Pulmonary artery endothelial cell (primary cell): ENCODE results near the gene PTDSS2. TPM values are rescaled to one million over a fixed set of nuclear protein-coding genes. Genes with fewer than 3 reads are reported as not detected.

Experiments used
- DNase-seq: peaks from one replicate; pipeline ENCODE4 v3.0.0-alpha.2; 2011; ENCODE audit warnings: low read depth, low spot score
- total RNA-seq: library from RNA; depleted of rRNA; stranded (reverse); fragments of >200 nt; gene quantifications from 2 replicates; pipeline ENCODE4 v1.2.3, GENCODE V29; 2014

Gene PTDSS2
- total RNA-seq, 1 donor from 2014 or later, result 32.1 TPM

GRCh38 chr11:530960-531831 lies 81.1 kb downstream of the PTDSS2 start:
- DNase-seq, result no peak

GRCh38 chr11:531919-532526 lies 81.9 kb downstream of the PTDSS2 start:
- DNase-seq, result no peak

DNA sequence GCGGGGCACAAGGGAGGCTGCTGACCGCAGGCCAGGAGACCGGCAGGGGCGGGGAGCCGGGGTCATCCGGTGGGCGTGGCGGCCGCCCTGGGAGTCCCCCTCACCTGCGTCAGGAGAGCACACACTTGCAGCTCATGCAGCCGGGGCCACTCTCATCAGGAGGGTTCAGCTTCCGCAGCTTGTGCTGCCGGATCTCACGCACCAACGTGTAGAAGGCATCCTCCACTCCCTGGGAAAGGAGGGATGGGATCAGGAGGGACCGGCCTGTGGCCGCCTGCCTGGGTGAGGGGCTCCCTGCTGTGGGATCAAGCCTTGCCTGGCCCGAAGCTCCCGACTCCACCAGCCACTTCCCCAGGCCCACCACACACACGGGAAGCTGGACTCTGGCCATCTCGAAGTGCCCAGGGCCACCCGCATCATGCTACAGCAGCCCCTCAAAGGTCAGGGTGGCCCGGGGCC lies 82.5 kb downstream of the PTDSS2 start:
- DNase-seq, result no peak

GRCh38 chr11:532986-533585 lies 83.0 kb downstream of the PTDSS2 start:
- DNase-seq, result no peak

- no peak for DNase-seq
Measured at GRCh38 chr11:533586-534395, 83.7 kb downstream of the PTDSS2 start.

DNA sequence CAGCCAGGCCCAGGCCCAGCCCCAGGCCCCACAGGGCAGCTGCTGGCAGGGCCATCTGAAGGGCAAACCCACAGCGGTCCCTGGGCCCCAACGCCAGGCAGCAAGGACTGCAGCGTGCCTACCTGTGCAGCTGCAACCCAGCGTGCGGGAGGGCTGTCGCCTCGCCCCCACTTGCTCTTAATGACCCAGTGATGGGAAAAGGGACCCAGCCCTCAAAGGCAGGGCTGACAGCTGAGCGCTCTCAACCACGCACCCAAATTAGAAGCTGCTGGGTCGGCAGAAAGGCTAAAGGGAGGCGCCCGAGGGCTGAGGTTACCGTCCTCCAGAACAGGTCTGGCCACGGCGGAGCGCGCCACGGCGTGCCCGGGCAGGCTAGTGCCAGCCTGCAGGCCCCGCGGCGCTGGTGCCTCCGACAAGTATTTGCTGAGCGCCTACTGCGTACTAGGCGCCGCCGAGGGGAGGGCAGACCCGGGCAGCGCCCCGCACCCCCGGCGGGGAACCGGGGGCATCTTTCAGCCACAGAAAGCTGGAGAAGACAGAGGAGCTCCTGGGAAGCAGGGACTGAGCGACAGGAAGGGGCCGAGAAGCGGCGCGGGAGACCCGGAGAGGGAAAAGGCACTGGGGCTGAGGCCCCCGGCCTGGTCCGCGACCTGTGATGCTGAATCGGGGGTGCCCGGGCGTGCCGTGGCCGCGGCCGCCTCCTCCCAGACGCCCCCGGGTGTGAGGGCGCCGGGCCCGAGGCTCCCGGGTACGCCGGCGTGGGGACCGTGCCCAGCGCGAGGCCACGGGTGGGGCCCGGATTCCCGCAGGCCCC lies 84.5 kb downstream of the PTDSS2 start:
- DNase-seq, result no peak

DNA sequence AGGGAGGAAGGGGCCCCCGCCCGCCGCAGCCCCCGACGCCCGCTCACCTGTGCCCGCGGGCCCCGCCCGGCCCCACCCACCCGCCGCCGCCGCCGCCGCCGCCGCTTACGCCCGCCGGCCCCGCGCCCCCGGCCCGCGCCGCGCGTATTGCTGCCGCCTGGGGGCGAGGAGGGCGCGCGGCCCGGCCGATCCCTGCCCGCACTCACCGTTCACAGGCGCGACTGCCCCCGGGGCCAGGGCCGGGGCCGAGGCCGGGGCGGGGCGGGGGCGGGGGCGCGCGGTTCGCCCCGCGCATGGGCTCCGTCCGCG lies 85.1 kb downstream of the PTDSS2 start:
- DNase-seq, result no peak

DNA sequence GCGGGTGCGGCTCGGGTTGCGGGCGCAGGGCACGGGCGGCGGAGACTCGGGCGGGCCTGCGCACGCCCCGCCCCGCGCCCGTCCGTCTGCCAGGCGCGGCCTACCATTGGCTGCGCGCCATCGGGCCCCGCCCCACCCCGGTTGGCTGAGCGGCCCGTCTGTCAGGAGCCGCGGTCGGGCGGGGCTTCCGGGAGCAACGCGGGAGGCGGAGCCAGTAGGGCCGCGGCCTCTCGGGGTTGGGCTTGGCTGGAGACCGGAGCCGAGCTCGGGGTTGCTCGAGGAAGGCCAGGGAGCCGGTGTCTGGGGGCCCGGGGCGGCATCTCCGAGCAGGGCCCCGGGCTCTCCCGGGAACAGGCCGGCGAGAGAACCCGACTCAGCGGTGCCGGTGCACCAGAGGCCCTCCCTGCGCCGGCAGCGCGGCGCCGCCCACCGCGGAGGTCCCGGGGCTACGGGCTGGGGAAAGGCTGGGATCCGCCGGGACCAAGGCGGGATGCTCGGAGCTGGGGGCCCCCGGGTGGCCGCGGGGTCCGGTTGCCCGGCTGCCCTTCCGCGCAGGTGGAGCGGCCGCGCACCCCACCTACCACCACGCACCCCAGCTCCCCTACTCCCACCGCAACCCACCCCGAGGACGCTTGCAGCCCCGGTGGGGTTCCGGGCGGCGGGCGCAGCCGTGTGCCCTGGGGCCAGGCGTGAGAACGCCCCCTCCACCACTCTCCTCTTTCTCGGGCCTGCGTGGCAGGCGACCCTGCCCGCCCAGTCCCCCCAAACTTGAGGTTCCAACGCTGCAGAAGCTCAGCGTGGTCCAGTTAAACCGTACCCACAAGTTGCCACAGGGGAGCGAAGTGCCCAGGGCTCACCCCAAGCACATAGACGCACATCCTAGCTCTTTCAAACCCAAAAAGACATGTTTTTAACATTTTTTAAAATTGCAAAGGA lies 85.7 kb downstream of the PTDSS2 start, which contains the start of gene HRAS:
Gene HRAS (minus strand): TSS at position 58 of the 936 bp plus-strand sequence.
- peak; percentile 80 for DNase-seq

- DNase-seq, result no peak
Measured at GRCh38 chr11:536841-537621, 87.0 kb downstream of the PTDSS2 start, which contains the start of gene LRRC56. Gene LRRC56, plus strand, starts transcription at chr11:537527. Its CDS starts 3,158 bp downstream, at chr11:540685.

- no peak for DNase-seq
Measured at GRCh38 chr11:537622-538430, 87.7 kb downstream of the PTDSS2 start.

- DNase-seq, result no peak
Measured at GRCh38 chr11:538431-539051, 88.5 kb downstream of the PTDSS2 start.

DNA sequence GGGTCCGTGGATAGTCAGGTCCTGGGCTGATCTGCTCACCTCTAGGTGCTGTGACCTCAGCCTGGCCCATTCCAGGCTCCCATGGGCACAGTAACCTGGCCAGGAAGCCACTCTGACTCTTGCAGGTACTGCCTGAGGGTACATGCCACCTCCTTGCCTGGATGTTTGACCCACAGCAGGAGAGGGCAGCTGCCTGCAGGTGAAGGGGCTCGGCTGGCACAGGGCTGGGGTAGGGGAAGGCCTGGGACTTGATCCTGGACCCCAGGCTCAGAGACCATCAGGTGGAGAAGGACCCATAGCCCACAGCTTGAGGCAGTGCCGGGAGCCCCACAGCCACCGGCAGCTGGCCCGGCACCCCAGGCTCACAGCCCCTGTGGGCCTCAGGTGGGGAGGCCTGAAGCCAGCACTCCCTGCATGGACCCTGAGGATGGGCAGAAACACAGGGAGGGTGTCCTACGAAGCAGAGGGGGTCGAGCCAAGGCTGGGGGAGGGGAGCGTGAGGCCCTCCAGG lies 89.9 kb downstream of the PTDSS2 start:
- no peak for DNase-seq

Other genes with a start within 250 kb of the PTDSS2 start
- gene BET1L, start 242.9 kb upstream of the PTDSS2 start, total RNA-seq, result 13.1 and 13.2 TPM in 2 replicates
- gene RIC8A, start 242.6 kb upstream of the PTDSS2 start, total RNA-seq, result 186 and 187 TPM in 2 replicates
- 5.8 and 9.8 TPM in 2 replicates for gene SIRT3, start 213.9 kb upstream of the PTDSS2 start, total RNA-seq
- 224 and 268 TPM in 2 replicates for gene PSMD13, start 213.3 kb upstream of the PTDSS2 start, total RNA-seq
- gene NLRP6, start 171.9 kb upstream of the PTDSS2 start, total RNA-seq, result not detected in 2 replicates
- 12.3 and 13.6 TPM in 2 replicates for gene PGGHG, start 161.2 kb upstream of the PTDSS2 start, total RNA-seq
- not detected in 2 replicates for gene IFITM5, start 150.8 kb upstream of the PTDSS2 start, total RNA-seq
- 32.9 and 46.6 TPM in 2 replicates for gene IFITM2, start 142.5 kb upstream of the PTDSS2 start, total RNA-seq
- gene IFITM1, start 136.2 kb upstream of the PTDSS2 start, total RNA-seq, result 1.7 and 7.9 TPM in 2 replicates
- 44.4 and 45.8 TPM in 2 replicates for gene IFITM3, start 129.4 kb upstream of the PTDSS2 start, total RNA-seq
- 1.5 TPM in 2 replicates for gene B4GALNT4, start 80.8 kb upstream of the PTDSS2 start, total RNA-seq
- 0.26 and 0.67 TPM in 2 replicates for gene PKP3, start 56.1 kb upstream of the PTDSS2 start, total RNA-seq
- gene SIGIRR, start 35.3 kb upstream of the PTDSS2 start, total RNA-seq, result 27.6 and 39.6 TPM in 2 replicates
- gene ANO9, start 8.3 kb upstream of the PTDSS2 start, total RNA-seq, result 0.07 TPM in 1 of 2 replicates, not detected in the other
- 288 and 306 TPM in 2 replicates for gene RNH1, start 57.0 kb downstream of the PTDSS2 start, total RNA-seq
- 77.7 and 91.6 TPM in 2 replicates for gene HRAS, start 85.3 kb downstream of the PTDSS2 start, total RNA-seq
- 0.40 and 0.46 TPM in 2 replicates for gene LRRC56, start 87.2 kb downstream of the PTDSS2 start, total RNA-seq
- gene LMNTD2, start 110.5 kb downstream of the PTDSS2 start, total RNA-seq, result 0.56 and 0.86 TPM in 2 replicates
- gene RASSF7, start 110.7 kb downstream of the PTDSS2 start, total RNA-seq, result 11.5 and 14.4 TPM in 2 replicates
- 28.0 and 29.5 TPM in 2 replicates for gene PHRF1, start 126.2 kb downstream of the PTDSS2 start, total RNA-seq
- 8.7 and 16.5 TPM in 2 replicates for gene IRF7, start 165.7 kb downstream of the PTDSS2 start, total RNA-seq
- not detected in 2 replicates for gene CDHR5, start 174.7 kb downstream of the PTDSS2 start, total RNA-seq
- gene SCT, start 176.9 kb downstream of the PTDSS2 start, total RNA-seq, result not detected in 2 replicates
- gene DRD4, start 187.0 kb downstream of the PTDSS2 start, total RNA-seq, result not detected in 2 replicates
- 45.1 and 66.1 TPM in 2 replicates for gene DEAF1, start 244.9 kb downstream of the PTDSS2 start, total RNA-seq
- gene TMEM80, start 245.5 kb downstream of the PTDSS2 start, total RNA-seq, result 8.4 and 9.7 TPM in 2 replicates